Esophagus muscularis mucosa (tissue), 4 donors: ENCODE measurements around the gene PITX3. TPM values are rescaled to one million over a fixed set of nuclear protein-coding genes. Genes with fewer than 3 reads are reported as not detected.
A peak's percentile ranks its signal among the peaks of the same experiment; 100 is the strongest.

Experiments
- DNase-seq: peaks from one replicate; pipeline ENCODE4 v3.0.0-alpha.2; 2017; ENCODE audit errors: extremely low spot score
- H3K27ac ChIP-seq, 4 donors: fragments of 200-600 bp; sonication (generic); replicated peaks in 1 of 4; 1 replicate in 3 of 4; 2 replicates in 1 of 4; pipeline ENCODE4 v1.5.1; 2016 to 2019; ENCODE audit warnings: mild to moderate bottlenecking in 1 of 4
- H3K27me3 ChIP-seq, 4 donors: fragments of 200-600 bp; sonication (generic); one replicate each; pipeline versions ENCODE4 v1.5.1 to v1.6.0; 2016 to 2019
- H3K36me3 ChIP-seq, 4 donors: fragments of 200-600 bp; sonication (generic); one replicate each; pipeline ENCODE4 v1.5.1; 2016 to 2019
- H3K4me1 ChIP-seq, 4 donors: fragments of 200-600 bp; sonication (generic); one replicate each; pipeline ENCODE4 v1.5.1; 2016 to 2019
- H3K4me3 ChIP-seq, 4 donors: fragments of 200-600 bp; sonication (generic); 1 replicate in 2 of 4; 2 replicates in 2 of 4; pipeline ENCODE4 v1.5.1; 2016 to 2019; ENCODE audit warnings: mild to moderate bottlenecking in 4 of 4, moderate library complexity in 1 of 4
- H3K9me3 ChIP-seq, 4 donors: fragments of 200-600 bp; sonication (generic); 1 replicate in 3 of 4; 2 replicates in 1 of 4; pipeline ENCODE4 v1.5.1; 2016 to 2019
- CTCF ChIP-seq, 3 experiments: fragments of 200-600 bp in 2 of 3; fragments of 450-650 bp in 1 of 3; sonication (generic) in 2 of 3; IDR thresholded peaks; one replicate each; pipeline ENCODE4 v1.5.1; 2017 to 2019; ENCODE audit warnings: antibody characterized with exemption in 3 of 3, mild to moderate bottlenecking in 2 of 3, moderate library complexity in 1 of 3
- EP300 ChIP-seq: sonication (generic); formaldehyde crosslinking; IDR thresholded peaks from one replicate; pipeline ENCODE4 v1.6.1; 2017; ENCODE audit warnings: antibody characterized with exemption
- POLR2A ChIP-seq: fragments of 450-650 bp; IDR thresholded peaks from one replicate; pipeline ENCODE4 v1.6.1; 2017; ENCODE audit warnings: antibody characterized with exemption, moderate library complexity, mild to moderate bottlenecking, low read depth
- POLR2AphosphoS5 ChIP-seq, 2 donors: sonication (generic); formaldehyde crosslinking; IDR thresholded peaks; one replicate each; pipeline ENCODE4 v1.6.1; 2017; ENCODE audit warnings: antibody characterized with exemption in 2 of 2
- WGBS: methylation state at CpG from one replicate; pipeline ENCODE4 v1.1.5; 2018; 5-methylcytosine and 5-hydroxymethylcytosine counted together
- intact Hi-C: fragments of 100-400 bp; cut with DNase I; formaldehyde crosslinking; loops from one replicate; pipeline ENCODE4 v1.15.1; 2023
- total RNA-seq, 4 donors: library from RNA; depleted of rRNA; stranded (reverse); fragments of >200 nt; gene quantifications; one replicate each; pipeline versions ENCODE4 v1.1.0 to v1.2.1, GENCODE V29; 2016

PITX3 gene
- total RNA-seq, 4 donors from 2014 or later = not detected

- intact Hi-C loops = no loop called here
- peaks cover 18 to 21% (median 20%) of the 10 kb centered on the region in 4 donors for H3K4me1 ChIP-seq
- H3K27ac ChIP-seq = no peak overlapping the region
- no peaks in the 10 kb centered on the region for H3K9me3 ChIP-seq
- peaks cover 6 to 67% (median 26%) of the 10 kb centered on the region in 4 donors for H3K27me3 ChIP-seq
- no peak for TF ChIP-seq EP300
- no peak for TF ChIP-seq CTCF (IDR thresholded peaks at IDR 0.05)
- no peak overlapping the region for H3K4me3 ChIP-seq
- H3K36me3 ChIP-seq = no peaks in the 10 kb centered on the region
- 77% methylated on average over 12 of the region's 12 CpGs for WGBS
- DNase-seq = no peak
Measured at GRCh38 chr10:102234888-102235597, 6.3 kb downstream of the PITX3 start.

GRCh38 chr10:102233997-102234396 lies 7.3 kb downstream of the PITX3 start:
- Histone ChIP-seq H3K9me3 (no peaks in the 10 kb centered on the region), H3K36me3 (no peaks in the 10 kb centered on the region), H3K27me3 (peaks cover 6 to 77% (median 27%) of the 10 kb centered on the region in 4 donors), H3K27ac (no peak overlapping the region), H3K4me1 (peaks cover 21 to 26% (median 23%) of the 10 kb centered on the region in 4 donors), H3K4me3 (no peak overlapping the region)
- intact Hi-C loops = no loop called here
- no peak for DNase-seq
- WGBS = 86% methylated on average over 1 of the region's 1 CpG
- no peak for TF ChIP-seq POLR2AphosphoS5 (IDR thresholded peaks at IDR 0.05)
- no peak for TF ChIP-seq EP300
- no peak for TF ChIP-seq CTCF (IDR thresholded peaks at IDR 0.05)
- TF ChIP-seq POLR2A = no peak

- Histone ChIP-seq H3K36me3 (no peaks in the 10 kb centered on the region), H3K9me3 (no peaks in the 10 kb centered on the region), H3K27me3 (peaks cover 6 to 92% (median 27%) of the 10 kb centered on the region in 4 donors), H3K27ac (no peak overlapping the region), H3K4me1 (peaks cover 23 to 30% (median 28%) of the 10 kb centered on the region in 4 donors), H3K4me3 (peak overlapping the region; percentile 48 to 64 (median 54))
- WGBS = 17% methylated on average over 47 of the region's 76 CpGs
- no peak for DNase-seq
- peak; percentile 53 to 74 (median 59) for TF ChIP-seq CTCF (IDR thresholded peaks at IDR 0.05)
- TF ChIP-seq EP300 = no peak
- intact Hi-C loops = no loop called here
Measured at GRCh38 chr10:102231357-102232318, 9.7 kb downstream of the PITX3 start.

GRCh38 chr10:102230861-102231356 lies 10.4 kb downstream of the PITX3 start:
- TF ChIP-seq EP300 = no peak
- peak in 1 of 3 experiments; percentile 35 for TF ChIP-seq CTCF (IDR thresholded peaks at IDR 0.05)
- H3K27me3 ChIP-seq = peaks cover 6 to 85% (median 27%) of the 10 kb centered on the region in 4 donors
- H3K4me3 ChIP-seq = peak overlapping the region; percentile 48 to 64 (median 54)
- no peak for DNase-seq
- H3K4me1 ChIP-seq = peaks cover 29 to 37% (median 35%) of the 10 kb centered on the region in 4 donors
- no peaks in the 10 kb centered on the region for H3K9me3 ChIP-seq
- 0% methylated on average over 24 of the region's 52 CpGs for WGBS
- H3K27ac ChIP-seq = no peak overlapping the region
- intact Hi-C loops = no loop called here
- no peaks in the 10 kb centered on the region for H3K36me3 ChIP-seq
